HG03457 (cell line): ENCODE data around the gene UBAC2.
"Not testable (repeated sequence)": the region's sequence is repeated elsewhere in the genome, so short reads cannot be mapped to it uniquely, and the experiment has no call there.

Source experiments
- ATAC-seq: cut with Tn5 transposase; IDR thresholded peaks from one replicate; pipeline ENCODE4 v1.9.1; 2021; ENCODE audit warnings: moderate number of reproducible peaks; ENCODE audit not compliant: unreplicated experiment

UBAC2 gene

GRCh38 chr13:99182439-99182838 lies 18.2 kb upstream of the UBAC2 start:
- no peak for ATAC-seq

GRCh38 chr13:99185606-99186005 lies 15.0 kb upstream of the UBAC2 start:
- ATAC-seq = no peak

DNA sequence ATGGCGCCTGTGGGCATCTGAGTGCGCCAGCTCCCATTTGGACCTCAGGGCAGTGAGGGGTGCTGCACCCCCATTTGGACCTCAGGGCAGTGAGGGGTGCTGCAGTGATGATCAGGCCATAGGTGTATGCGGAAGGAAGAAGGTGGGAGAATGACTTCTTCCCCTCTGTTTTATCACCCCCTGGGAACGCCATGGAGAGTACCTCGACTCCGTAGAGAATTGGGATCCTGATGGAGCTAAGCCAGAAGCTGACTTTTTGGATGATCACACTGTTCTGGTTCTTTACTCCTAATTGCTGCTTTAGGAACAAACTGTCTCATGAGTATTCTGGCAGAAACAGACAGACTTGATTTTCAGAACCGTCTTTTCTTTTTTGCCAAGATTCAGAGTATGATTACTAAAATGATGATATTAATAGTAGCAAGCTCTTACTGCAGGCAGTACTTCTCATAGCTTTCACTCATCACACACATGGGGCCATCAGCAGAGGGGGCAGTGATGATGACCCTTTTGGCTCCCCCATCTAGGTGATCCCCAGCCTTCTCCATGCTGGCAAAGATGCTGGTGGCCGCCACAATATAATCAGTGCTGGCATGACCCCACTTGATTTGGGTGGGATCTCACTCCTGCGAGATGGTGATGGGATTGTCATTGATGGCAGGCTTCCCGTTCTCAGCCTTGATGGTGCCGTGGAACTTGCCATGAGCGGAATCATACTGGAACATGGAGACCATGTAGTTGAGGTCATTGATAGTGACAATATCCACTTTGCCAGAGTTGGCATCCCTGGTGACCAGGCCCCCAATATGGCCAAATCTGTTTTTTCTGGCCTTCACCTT lies 10.3 kb upstream of the UBAC2 start:
- no peak for ATAC-seq

GRCh38 chr13:99191336-99191899 lies 9.2 kb upstream of the UBAC2 start:
- ATAC-seq = no peak

DNA sequence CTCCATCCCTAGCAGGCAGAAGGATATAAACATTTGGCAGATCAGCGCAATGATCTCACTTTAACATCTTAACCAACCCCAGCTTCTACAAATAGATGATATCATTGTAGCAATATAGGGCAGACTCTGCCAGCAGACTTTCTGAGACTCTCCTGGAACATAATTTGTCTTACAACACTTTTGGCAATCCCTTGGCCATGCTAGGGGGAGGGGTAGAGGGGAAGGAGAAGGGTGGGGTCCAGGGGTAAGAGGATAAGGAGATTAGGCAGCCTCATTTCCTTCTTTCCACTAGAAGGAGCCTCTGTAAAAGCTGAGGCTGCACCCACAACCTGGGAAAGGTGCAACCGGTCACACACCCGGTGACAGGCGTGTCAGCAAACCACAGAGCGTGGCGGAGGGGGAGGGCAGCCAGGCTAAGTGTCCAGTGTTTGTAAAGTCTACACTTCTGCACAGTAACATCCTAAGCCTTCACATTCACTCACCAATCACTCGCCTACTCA lies 8.7 kb upstream of the UBAC2 start:
- ATAC-seq = no peak

- no peak for ATAC-seq
Measured at GRCh38 chr13:99192480-99192879, 8.2 kb upstream of the UBAC2 start.

- no peak for ATAC-seq
Measured at GRCh38 chr13:99193152-99193551, 7.5 kb upstream of the UBAC2 start.

DNA sequence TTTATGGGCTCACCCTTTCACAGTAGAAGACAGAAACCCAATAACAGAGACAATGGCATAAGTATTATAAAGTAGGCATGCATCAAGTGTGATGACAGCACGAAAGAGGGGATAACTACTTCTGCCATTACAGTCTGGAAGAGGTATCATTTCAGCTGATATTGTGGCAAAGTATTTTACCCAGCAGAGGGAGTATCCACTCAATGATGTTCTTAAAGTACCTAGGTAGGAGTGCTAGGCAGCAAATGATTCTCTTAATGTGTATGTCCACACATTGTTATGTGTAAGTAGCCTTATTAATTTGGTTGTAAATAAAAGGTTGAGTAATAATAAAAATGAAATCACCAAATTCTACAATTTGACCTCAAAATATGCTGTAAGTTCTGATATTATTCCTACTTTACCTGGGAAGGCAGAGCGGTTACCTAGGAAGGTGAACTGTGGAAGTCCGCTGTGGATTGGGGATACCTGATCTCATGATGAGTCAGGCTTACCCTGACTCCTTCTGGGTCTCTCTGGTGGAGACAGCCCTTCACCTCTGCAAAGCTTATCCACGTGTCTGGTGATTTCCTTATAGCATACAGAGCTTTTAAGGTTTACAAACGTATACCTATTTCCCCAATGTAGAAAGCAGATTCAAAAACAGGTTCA lies 4.1 kb upstream of the UBAC2 start:
- ATAC-seq = no peak

DNA sequence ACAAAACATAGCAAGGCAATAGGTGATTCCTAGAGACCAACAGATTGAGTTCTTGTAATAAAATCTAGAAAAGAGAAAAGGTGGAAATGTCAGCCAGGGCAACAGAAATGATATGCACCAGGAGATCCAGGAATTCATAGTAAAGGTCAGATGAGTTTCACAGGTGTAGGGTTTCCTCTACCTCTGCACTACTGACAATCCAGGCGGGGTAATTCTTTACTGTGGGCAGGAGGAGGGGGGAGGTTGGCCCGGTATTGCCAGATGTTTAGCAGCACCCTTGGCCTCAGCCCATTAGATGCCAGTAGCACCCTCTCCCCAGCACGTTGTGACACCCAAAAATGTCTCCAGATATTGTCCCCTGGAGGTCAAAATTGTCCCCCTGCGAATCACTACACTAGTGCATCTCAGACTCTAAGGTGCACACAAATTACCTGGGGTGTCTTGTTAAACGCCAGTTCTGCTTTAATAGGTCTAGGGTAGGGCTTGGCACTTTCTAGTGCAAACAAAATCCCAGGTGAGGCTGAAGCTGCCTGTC lies 3.5 kb upstream of the UBAC2 start:
- ATAC-seq = no peak

- ATAC-seq = no peak
Measured at GRCh38 chr13:99199541-99200431, 868 bp upstream of the UBAC2 start.

- no peak for ATAC-seq
Measured at GRCh38 chr13:99203601-99204579, 3.2 kb downstream of the UBAC2 start.

DNA sequence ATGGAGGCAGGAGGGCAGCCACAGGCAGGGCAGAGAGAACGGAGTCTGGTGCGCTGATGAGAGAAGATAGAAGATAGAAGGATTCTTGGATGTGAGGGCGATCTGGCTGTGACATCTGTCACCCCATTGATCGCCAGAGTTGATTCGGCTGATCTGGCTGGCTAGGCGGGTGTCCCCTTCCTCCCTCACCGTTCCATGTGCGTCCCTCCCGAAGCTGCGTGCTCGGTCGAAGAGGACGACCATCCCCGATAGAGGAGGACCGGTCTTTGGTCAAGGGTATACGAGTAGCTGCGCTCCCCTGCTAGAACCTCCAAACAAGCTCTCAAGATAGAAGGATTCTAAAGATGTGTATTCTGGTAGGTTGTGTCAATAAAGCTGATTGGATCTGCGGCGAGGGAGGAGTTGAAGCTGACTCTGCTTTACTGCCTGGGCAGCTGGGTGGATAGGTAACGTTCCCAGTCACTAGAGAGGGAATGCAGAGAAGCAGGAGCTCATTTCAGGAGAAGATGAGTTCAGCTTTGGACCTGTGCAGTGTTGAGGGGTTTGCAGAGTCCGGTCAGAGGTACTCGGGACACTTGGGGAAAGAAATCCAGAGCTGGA lies 5.1 kb downstream of the UBAC2 start:
- no peak for ATAC-seq

GRCh38 chr13:99206226-99206625 lies 5.6 kb downstream of the UBAC2 start:
- no peak for ATAC-seq

GRCh38 chr13:99206873-99207272 lies 6.2 kb downstream of the UBAC2 start:
- no peak for ATAC-seq

DNA sequence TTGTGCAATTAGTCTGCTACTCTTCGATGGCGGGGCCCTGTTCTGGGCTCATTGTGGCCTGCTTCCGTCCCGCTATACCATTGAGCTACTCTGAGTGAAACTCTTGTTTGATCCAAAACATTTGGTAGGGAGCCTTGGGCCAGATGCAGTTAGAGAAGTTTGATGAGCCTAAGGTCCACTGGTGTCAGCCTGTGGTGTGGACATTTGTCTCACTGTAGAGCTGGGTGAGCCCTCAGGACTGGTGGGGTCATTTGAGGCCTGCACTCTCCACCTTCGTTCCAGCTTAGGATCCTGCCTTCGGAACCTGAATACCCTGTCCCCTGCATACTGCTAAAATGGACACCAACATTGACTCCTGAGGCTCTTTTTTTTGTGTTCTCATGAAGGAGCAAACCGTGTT lies 6.9 kb downstream of the UBAC2 start:
- ATAC-seq = no peak

DNA sequence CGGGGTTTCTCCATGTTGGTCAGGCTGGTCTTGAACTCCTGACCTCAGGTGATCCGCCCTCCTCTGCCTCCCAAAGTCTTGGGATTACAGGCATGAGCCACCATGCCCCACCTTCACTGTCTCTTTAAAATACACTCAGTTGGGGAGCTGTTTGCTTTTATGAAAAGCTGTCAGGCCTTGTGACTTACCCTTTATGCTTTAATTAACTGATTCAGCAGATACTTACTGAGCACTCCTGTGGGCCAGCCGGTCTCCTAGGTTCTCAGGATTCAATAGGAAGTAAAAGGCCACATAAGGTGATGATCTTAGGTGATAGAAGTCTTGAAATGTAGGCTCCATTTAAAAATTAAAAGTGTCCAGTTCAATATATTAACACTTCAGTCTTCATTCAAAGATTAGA lies 7.5 kb downstream of the UBAC2 start:
- ATAC-seq = no peak

- ATAC-seq = no peak
Measured at GRCh38 chr13:99208845-99209527, 8.3 kb downstream of the UBAC2 start.

DNA sequence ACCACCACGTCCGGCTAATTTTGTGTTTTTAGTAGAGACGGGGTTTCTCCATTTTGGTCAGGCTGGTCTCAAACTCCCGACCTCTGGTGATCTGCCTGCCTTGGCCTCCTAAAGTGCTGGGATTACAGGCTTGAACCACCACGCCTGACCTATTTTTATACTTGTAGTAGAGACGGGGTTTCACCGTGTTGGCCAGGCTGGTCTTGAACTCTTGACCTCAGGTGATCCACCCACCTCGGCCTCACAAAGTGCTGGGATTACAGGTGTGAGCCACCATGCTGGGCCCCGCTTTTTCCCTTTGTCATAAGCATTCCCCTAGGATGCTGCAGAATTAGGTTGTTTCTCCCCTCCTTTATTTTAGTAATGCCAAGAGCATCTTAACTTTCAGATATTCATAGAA lies 10.0 kb downstream of the UBAC2 start:
- ATAC-seq = not testable (repeated sequence)
